Measurements from ENCODE around the gene STPG4. TPM values are rescaled to one million over a fixed set of nuclear protein-coding genes. Genes with fewer than 3 reads are reported as not detected.

The STPG4 gene
- total RNA-seq, 4 donors from 2014 or later = 0.30 to 2.6 (median 1.4) TPM; not detected in 1

DNA sequence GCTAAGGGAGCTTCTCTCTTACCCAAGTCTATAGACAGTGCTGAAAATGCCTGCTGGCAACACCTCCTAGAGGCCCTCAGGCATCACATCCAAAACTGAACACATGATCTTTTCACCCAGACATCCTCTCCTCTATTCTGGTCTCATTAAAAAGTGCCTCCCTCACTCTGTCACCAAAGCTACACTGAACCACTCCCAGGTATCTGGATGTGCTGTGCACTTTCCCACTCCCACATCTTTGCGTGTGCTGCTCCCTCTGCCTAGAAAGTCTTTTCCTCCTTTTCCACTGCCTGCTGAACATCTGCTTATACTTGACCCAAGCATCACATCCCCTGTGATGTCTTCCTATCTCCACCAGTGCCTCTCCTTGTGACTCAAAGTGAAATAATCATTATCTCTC, 26.1 kb upstream of the STPG4 start:
- no peaks in the 10 kb centered on the region for H3K9me3 ChIP-seq
- H3K36me3 ChIP-seq = no peaks in the 10 kb centered on the region
- H3K4me3 ChIP-seq = no peak overlapping the region
- TF ChIP-seq, protein P1, sequence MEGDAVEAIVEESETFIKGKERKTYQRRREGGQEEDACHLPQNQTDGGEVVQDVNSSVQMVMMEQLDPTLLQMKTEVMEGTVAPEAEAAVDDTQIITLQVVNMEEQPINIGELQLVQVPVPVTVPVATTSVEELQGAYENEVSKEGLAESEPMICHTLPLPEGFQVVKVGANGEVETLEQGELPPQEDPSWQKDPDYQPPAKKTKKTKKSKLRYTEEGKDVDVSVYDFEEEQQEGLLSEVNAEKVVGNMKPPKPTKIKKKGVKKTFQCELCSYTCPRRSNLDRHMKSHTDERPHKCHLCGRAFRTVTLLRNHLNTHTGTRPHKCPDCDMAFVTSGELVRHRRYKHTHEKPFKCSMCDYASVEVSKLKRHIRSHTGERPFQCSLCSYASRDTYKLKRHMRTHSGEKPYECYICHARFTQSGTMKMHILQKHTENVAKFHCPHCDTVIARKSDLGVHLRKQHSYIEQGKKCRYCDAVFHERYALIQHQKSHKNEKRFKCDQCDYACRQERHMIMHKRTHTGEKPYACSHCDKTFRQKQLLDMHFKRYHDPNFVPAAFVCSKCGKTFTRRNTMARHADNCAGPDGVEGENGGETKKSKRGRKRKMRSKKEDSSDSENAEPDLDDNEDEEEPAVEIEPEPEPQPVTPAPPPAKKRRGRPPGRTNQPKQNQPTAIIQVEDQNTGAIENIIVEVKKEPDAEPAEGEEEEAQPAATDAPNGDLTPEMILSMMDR (IDR thresholded peaks at IDR 0.05) = no peak
- no peak overlapping the region for H3K27ac ChIP-seq
- 80 to 84% methylated on average over 1 of the region's 1 CpG for WGBS, 2 donors
- H3K4me1 ChIP-seq = peaks cover 0 to 6% (median 0%) of the 10 kb centered on the region in 4 donors
- no peaks in the 10 kb centered on the region for H3K27me3 ChIP-seq
- DNase-seq (ENCODE audit: low spot score in 2 of 2) = no peak

DNA sequence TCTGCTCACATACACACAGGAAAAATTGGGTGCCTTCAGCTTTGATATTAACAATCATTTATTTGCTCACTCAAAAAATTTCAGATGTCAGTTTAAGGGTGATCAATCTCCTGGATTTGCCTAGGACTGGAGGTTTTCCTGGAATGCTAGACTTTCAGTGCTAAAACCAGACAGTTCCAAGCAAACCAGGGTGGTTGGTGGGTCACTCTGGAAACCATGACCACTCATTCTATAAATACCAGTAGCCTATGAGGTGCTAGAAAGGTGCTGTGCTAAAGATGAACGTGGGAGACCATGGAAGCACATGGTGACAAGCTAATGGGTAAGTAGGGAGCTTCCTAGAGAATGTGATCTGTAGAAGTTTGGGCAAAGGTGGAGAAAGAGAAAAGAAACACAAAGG, 25.4 kb upstream of the STPG4 start:
- TF ChIP-seq, protein P1 (IDR thresholded peaks at IDR 0.05) = no peak
- TF ChIP-seq EP300 (IDR thresholded peaks at IDR 0.05) (no peak), POLR2A (IDR thresholded peaks at IDR 0.05) (no peak)
- 76 to 86% methylated on average over 1 of the region's 1 CpG for WGBS, 2 donors
- no peak for DNase-seq (ENCODE audit: low spot score in 2 of 2)
- no peaks in the 10 kb centered on the region for H3K27me3 ChIP-seq
- H3K4me1 ChIP-seq = peaks cover 0 to 6% (median 0%) of the 10 kb centered on the region in 4 donors
- H3K9me3 ChIP-seq = no peaks in the 10 kb centered on the region
- no peaks in the 10 kb centered on the region for H3K36me3 ChIP-seq
- H3K4me3 ChIP-seq = no peak overlapping the region
- H3K27ac ChIP-seq = no peak overlapping the region

DNA sequence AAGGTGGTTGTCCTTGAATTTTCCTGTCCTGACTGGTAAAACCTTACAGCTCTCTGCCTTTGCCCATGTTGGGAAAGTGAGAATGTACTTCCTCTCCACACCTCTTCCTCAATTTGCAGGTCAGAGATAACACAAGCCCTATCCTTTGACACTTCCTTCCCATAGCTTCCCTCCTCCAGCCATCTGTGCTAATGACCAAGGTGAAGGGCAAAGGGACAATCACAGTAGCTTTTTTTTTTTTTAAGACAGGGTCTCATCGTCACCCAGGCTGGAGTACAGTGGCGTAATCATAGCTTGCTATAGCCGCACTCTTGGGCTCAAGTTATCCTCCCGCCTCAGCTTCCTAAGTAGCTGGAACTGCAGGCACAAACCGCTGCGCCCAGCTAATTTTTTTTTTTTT, 24.3 kb upstream of the STPG4 start:
- Histone ChIP-seq H3K27me3 (no peaks in the 10 kb centered on the region), H3K27ac (no peak overlapping the region), H3K4me1 (peaks cover 0 to 6% (median 0%) of the 10 kb centered on the region in 4 donors), H3K36me3 (no peaks in the 10 kb centered on the region), H3K9me3 (no peaks in the 10 kb centered on the region), H3K4me3 (no peak overlapping the region)
- no peak for DNase-seq (ENCODE audit: low spot score in 2 of 2)
- TF ChIP-seq POLR2A (IDR thresholded peaks at IDR 0.05) (no peak), EP300 (IDR thresholded peaks at IDR 0.05) (no peak)
- TF ChIP-seq, protein P1 (IDR thresholded peaks at IDR 0.05) = no peak
- 93% methylated on average over 6 of the region's 6 CpGs for WGBS, 2 donors

DNA sequence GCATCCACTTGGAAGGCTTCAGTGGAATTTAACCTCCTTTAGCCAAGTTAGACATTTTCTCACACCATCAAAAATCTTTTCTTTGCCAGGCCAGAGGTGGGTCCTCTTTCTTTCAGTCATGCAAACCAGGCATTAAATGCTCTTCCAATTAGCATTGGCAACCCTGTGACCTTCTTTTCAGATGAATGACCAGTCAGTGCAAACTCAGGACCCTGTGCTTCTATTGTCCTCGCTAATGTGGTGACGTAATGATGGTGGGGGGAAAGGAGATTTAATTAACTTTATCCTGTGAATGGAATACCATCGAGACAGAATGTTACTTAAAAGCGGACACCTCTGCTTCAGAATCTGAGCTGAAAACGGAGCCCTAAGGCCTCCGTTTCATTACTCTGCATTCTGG, 23.2 kb upstream of the STPG4 start:
- no peak for DNase-seq (ENCODE audit: low spot score in 2 of 2)
- H3K27ac ChIP-seq = no peak overlapping the region
- no peak overlapping the region for H3K4me3 ChIP-seq
- H3K9me3 ChIP-seq = no peaks in the 10 kb centered on the region
- 87 to 90% methylated on average over 6 of the region's 6 CpGs for WGBS, 2 donors
- H3K27me3 ChIP-seq = no peaks in the 10 kb centered on the region
- peaks cover 0 to 15% (median 6%) of the 10 kb centered on the region in 4 donors for H3K4me1 ChIP-seq
- TF ChIP-seq POLR2A (IDR thresholded peaks at IDR 0.05) (no peak), EP300 (IDR thresholded peaks at IDR 0.05) (no peak)
- TF ChIP-seq, protein P1 (IDR thresholded peaks at IDR 0.05) = no peak
- H3K36me3 ChIP-seq = no peaks in the 10 kb centered on the region

DNA sequence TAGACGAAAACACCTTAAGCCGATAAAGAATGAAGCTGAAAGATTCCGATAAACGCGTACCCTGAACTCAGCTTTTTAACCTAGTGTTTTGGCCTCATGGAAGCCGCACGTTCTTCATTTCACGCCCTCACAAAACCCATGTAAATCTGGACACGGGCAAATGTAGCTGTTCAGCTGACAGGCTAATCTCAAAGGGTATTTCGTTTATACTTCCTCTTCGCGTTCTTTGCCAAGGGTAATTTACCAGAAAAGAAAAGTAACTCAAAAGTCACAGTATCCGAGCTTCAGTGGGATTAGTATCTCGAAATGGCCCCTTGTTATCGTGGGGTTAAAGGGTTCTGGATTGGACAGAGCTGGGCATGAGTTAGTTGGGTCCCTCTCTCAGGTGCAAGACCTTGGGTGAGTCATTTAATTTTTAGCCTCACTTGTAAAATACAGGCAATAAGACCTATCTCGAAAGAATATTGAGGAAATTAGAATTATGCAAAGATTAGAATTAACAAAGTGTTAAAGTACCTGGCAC, 22.0 kb upstream of the STPG4 start:
- Histone ChIP-seq H3K4me1 (peaks cover 0 to 28% (median 13%) of the 10 kb centered on the region in 4 donors), H3K36me3 (peaks cover 0 to 3% (median 0%) of the 10 kb centered on the region in 3 donors), H3K27ac (peak overlapping the region; percentile 97 to 100 (median 98)), H3K4me3 (peak overlapping the region; percentile 66 to 96 (median 88)), H3K9me3 (no peaks in the 10 kb centered on the region), H3K27me3 (no peaks in the 10 kb centered on the region)
- DNase-seq (ENCODE audit: low spot score in 2 of 2) = no peak
- no peak for TF ChIP-seq POLR2A (IDR thresholded peaks at IDR 0.05)
- TF ChIP-seq EP300 (IDR thresholded peaks at IDR 0.05) = no peak
- TF ChIP-seq, protein P1 (IDR thresholded peaks at IDR 0.05) = no peak
- 12% methylated on average over 16 of the region's 16 CpGs for WGBS, 2 donors

Measured in tibial nerve (tissue), 4 donors.